NCI-H1694 treated with DMSO at 0.1 percent for 48 hours (cell line): ENCODE measurements around the gene SPOCK1.

Experiments used
- DNase-seq: peaks from one replicate; lab custom pipeline; 2025; lab: John Stamatoyannopoulos, UW

Gene SPOCK1

DNA sequence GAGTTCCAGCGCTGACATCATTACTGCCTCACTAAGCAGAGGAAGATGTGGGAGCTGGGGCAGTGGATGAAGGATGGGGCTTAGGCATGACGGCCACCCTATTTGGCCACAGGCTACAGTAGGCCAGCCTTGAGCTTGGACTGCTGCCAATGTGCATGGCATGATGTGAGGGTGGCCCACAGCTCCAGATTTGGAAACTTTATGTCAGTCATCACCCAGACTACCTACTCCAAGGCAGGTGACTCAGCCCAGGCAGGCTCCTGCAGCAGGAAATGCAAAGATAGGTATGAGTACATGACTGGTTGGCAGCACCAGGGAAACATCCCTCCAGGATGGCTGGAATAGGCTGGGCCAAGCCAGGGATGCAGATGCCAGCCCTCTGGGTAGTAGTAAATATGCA, 303.6 kb downstream of the SPOCK1 start:
- no peak for DNase-seq

DNA sequence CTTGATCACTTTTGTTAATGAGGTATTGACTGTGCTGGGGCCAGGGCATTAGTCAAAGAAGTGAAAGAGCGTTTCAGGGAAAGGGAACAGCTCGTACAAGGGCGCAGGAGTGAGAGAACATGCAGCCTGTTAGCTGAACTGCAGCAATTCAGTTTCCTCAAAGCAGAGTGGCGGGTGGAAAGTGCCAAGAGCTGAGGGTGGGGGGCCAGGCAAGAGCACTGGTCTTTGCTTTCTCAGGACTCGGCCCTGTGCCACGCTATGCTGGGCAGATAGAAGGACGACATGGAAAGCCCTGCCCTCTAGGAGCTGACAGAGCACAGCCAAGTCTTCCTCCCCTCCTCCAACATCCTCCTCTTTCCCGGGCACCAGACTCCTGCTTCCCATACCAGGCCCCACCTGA, 304.8 kb downstream of the SPOCK1 start:
- DNase-seq: no peak

DNA sequence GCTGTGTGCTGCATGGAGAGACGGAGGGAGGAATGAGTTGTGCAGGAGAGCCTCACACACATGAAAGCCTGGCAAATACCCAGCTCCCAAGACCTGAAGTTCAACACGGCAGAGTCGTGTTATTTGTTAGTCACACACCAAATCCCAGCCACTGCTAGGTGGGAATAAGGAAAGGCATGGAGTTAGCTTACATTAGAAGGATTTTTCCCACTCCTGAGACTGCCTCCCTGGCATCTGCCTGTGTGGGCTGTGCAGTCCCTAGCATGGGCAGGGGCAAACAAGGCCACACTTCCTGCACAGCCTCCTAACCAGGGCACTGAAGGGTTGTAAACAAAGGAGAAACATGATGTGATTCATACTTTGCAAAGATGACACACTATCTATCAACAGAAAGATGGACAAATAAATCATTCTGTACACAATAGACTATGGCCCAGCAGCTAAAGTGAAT, 306.8 kb downstream of the SPOCK1 start:
- no peak for DNase-seq

DNA sequence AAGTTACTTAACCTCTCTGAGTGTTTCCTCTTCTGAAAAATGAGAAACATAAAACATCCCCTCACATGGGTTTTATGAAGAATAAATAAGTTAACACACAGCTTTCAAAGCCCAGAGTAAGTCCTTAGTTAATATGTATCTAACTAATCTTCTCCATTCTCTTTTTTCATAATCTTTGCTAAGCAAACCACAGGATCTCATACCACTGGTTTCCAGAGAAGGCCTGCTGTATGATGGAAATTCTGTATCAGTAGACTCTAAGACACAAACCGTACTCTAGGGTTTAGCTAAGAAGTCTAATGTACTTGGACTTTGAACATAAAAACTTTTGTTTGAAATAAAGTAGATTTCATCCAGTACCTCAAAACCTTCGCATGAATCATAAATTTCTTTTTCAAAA, 307.9 kb downstream of the SPOCK1 start:
- no peak for DNase-seq

DNA sequence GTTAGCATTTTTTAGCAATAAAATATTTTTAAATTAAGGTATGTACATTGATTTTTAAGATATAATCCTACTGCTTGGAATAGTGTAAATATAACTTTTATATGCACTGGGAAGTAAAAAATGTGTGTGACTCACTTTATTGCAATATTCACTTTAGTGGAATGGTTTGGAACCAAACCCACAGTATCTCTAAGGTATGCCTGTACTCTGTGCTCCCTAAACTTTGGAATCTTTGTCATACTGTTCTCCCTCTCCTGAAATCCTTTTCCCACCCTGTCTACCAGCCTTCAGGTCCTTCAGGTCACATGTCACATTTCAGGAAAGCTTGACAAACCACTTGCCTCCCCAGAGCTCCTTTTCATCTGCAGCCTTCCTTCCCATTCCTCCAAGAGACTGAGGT, 308.7 kb downstream of the SPOCK1 start:
- DNase-seq: no peak

DNA sequence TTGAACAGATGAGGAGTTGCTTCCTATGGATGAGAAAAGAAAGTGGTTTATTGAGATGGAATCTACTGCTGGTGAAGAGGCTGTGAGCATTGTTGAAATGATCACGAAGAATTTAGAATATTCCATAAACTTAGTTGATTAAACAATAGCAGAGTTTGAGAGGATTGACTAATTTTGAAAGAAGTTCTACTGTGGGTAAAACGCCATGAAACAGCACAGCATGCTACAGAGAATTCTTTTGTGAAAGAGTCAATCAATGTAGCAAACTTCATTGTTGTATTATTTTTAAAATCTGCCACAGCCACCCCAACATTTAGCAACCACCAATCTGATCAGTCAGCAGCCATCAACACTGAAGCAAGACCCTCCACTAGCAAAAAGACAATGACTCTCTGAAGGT, 309.1 kb downstream of the SPOCK1 start:
- no peak for DNase-seq

DNA sequence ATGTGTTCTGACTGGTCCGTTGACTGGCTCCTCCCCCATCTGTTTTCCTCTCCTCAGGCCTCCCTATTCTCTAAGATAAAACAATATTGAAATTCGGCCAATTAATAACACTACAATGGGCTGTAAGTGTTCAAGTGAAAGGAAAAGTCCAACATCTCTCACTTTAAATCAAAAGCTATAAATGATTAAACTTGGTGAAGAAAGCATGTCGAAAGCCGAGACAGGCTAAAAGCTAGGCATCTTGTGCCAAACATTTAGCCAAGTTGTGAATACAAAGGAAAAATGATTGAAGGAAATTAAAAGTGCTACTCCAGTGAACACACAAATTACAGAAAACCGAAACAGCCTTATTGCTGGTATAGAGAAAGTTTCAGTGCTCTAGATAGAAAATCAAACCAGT, 310.6 kb downstream of the SPOCK1 start:
- DNase-seq: no peak

DNA sequence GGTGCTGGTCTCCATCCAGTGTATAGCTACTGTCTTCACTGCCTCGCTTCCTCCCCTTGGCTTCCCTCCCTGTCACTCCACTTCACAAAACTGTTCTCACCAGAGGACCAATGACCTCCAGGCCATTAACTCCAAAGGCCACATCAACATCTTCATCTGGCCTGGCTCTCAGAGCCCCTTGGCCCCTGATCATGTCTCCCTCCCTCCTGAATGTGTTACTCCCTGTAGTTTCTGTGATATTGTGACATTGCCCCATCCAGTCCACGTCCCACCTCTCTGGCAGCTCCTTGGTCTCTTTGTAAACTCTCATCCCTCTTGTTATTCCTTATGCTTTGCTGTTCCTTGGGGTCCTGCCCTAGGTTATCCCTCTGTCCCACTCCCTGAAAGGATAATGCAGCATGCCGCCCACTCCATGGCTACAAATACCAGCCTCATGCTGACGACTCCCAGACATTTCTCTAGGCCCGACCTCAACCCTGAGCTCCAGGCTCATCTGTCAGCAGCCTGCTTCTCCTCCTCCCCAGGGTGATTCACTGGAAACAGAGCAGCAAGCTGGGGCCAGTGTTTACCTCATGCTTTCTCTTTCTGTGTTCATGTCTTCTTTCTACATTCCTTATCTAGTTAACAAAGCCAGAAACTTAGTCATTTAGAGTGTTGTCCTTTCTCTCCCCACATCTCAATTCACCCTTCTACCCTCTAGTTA, 312.2 kb downstream of the SPOCK1 start:
- no peak for DNase-seq

DNA sequence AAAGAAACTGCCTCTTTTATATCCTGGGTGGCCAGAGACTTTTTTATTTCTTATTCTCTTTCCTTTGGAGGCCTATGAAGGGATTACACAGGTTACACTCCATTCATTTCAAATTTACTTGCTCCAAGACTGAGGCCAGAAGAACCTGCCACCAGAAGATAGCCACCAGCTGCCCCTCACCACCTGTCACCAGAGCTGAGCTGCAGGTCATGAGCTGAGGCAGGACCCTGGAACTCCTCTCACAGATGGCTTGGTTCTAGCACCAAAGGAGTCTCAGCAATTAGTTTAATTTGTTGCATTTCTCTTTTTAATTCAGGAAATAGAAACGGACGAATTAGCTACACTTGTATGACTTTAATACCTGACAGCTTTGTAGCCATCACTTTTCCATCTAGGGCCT, 313.9 kb downstream of the SPOCK1 start:
- no peak for DNase-seq

DNA sequence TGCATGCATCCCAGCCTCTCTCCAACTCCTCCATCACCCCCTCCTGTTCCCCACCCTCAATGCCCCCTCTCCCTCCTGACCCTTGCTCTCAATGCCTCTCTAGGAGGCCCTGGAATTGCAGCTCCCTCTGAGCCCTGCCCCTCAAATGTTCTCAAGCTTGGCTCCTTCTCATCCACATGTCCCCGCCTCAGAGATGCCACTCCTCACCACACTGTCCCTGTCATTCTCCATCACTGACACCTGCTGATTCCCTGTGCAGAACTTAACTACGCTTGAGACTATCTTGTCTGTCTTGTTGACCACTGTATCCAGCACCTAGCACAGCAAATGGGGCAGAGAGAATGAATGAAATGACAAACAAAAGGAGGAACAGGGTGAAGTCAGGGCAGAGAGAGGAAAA, 314.4 kb downstream of the SPOCK1 start:
- no peak for DNase-seq

DNA sequence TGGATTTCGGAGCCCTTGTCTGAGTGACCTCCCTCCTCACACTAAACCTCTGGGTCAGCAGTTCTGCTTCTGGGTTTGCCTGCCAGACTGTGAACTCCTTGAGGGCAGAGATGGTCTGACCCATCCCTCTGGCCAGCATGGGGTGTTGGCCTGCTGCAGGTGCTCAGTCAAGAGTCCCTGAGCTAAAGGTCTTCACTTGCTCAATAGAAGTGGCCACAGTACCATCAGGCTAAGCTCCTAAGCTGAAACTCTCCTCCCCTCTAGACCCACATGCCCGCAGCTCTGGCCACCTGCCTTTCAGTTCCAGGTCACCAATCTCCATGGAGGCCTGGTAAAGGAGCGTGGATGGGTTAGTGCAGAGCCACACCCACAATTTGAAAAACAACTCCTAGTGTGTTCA, 316.6 kb downstream of the SPOCK1 start:
- no peak for DNase-seq

DNA sequence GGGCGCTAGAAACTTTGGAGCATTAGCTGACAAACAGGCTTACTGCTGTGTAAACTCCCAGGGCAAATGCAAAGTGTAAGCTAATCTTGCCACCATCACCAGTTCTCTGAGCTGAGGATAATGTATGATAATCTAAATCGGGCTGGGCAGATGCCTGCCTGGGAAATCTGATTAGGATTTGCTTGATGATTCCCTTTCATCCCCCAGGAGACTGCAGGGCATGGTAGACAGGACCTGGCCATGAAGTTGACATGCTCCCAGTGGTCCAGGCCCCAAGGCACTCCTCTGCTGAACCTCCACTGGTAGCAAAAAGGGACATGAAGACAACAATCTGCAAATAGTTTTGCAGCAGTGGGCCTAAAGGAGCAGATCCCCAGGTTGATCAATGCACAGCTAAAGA, 317.5 kb downstream of the SPOCK1 start:
- no peak for DNase-seq

DNA sequence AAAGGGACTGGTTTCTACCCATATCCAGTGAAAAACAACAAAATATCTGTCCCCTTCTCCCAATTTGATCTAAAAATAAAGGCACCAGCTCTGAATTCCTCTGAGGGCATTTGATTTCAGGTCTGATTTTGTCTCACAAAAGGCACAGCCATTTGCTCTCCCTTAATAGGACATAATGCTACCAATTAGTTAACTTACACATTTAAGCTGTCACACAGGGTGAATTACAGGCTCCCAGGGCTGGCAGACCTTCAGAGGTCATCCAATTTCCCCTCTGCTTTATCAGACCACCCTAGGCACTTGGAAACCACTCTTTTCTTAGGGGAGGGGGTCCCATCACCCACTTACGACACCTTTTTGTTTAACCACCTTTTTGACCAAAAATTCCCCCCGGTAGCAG, 319.9 kb downstream of the SPOCK1 start:
- DNase-seq: no peak

DNA sequence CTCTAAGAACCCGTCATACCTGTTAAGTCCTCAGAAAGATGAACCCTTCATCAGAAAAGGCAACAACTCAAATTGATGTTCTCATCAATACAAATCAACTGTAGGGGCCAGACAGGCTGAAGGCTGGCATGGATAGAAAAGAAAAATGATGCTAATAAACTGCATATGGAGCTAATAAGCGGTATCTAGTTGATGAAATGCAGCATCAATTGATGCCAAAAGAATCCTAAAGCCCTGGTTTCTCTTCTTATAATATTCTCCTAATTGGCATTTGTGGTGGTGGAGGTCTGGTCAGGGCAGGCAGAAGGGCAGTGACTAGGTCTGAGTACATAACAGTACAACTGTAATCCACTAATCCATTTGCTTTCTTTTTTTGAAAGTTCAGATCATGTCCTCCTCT, 322.5 kb downstream of the SPOCK1 start:
- DNase-seq: no peak

DNA sequence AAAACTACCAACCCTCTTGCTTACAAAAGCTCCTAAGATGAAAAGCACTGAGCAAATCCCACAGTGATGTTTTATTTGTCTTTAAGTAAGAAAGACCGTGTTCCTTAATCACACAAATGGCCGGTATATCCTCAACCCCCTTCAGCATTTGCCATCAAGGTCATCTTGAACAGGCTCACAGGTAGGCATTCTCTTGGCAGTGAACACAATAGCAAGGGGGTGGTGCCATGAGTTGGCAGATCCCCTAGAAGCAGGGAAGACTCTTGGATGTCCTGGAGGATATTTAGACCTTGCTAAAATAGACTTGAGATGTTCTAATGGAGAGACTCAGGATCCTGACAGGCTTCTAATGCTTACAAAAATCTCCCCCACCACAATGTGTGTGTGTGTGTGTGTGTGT, 323.0 kb downstream of the SPOCK1 start:
- DNase-seq: no peak

DNA sequence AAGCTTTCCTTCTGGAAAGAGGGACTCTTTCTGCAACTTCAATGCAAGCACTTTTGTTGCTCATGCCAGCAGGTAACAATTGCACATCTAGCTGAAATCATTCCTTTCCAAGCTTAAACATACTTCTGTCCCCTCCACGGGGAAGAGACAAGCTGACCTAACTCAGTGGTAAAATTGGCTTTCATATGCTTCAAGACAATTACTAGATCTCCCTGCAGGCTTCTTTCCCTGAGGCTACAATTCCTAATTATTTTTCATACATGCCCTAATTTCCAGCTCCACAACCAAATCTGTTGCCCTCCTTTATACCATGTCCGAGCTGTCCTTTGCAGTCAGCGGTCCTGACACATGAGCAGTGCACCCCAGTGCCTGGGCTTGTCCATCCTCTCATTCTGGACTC, 324.9 kb downstream of the SPOCK1 start:
- no peak for DNase-seq

DNA sequence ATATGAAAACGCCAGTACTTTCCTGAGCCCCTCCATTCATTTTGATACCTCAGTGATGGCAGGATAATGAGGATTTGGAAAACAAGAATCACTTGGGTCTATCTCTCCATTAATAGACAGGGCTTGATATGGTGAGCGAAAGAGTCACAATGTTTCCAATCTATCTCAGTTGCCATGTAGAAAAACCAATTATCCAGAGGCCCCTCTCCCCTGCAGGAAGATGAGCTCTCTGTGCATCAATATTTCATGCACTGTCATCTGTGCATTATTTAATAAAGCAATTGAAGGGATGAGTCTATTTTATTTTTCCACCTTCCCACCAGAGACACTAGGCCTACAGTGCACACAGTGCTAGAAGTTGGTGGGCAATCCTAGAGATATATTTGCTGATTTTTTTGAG, 326.9 kb downstream of the SPOCK1 start:
- DNase-seq: no peak

DNA sequence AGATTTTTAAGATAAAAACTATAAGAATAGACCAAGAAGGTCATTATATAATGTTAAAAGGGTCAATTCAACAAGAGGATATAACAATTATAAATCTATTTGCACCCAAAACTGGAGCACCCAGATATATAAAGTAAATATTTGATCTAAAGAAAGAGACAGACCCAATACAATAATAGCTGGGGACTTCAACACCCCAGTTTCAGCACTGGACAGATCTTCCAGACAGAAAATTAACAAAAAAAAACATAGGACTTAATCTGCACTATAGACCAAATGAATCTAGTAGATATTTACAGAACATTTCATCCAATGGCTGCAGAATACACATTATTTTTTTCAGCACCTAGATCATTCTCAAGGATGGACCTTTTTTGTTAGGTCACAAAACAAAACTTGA, 331.9 kb downstream of the SPOCK1 start:
- DNase-seq: no peak

DNA sequence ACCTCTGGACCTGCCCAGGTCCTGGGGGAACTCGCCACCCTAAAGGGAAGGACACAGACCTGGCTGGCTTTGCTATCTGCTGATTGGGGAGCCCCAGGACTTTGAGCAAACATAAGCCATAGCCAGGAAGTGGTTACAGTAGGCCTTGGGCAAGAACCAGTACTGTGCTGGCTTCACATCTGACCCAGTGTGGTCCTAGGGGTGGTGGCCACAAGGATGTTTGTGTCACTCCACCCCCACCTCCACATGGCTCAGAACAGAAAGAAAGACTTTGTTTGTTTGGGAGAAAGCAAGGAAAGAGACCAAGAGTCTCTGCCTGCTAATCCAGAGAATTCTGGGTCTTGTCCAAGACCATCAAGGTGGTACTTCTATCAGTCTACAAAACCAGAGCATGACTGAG, 334.2 kb downstream of the SPOCK1 start:
- no peak for DNase-seq

DNA sequence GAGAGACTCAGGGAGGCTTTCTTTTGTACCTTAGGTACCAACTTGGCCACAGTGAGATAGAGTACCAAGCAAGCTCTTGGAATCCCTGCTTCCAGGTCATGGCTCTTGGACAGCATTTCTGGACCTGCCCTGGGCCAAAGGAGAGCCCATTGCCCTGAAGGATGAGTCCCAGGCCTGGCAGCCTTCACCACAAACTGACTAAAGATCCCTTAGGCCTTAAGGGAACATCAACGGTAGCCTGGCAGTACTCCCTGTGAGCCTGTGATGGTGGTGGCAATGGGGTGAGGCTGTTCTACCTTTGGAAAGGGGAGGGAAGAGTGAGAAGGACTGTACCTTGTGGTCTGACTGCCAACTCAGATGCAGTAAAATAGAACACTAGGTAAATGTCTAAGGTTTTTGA, 334.6 kb downstream of the SPOCK1 start:
- DNase-seq: no peak

DNA sequence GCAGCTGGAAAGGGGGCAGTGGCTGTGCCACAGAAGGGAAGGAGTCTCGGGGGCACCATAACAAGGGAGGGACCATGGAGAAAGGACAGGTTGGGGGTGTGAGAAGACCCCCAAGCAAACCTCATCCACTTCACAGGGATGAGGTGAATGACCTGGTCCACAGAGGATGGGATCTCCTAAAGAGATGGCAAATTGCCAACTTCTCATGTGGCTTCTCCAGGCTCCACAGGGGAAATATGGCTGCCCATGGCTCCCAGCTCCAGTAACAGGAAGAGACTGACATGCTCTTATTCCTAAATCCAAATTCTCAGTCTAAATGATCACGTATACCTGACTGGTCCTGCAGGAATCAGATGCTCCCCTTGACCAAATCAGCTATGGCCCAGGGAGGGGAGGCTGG, 340.4 kb downstream of the SPOCK1 start:
- DNase-seq: no peak

DNA sequence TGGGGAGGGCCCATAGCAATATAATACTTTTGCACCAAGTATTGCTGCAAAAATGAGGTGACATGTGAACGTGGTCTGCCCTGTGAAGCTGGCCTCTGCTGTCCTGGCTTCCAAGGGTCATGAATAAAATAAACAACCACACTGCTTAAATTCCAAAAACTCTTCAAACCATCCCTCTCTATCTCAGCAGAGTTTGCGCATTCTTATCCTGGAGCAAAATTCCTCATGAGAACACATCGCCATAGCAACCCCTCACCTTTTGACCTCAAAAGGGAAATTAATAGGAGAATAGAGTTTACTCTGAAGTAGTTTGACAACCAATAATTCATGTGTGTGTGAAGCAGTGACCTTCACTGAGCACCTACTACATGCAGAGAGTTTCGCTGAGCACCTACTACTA, 342.9 kb downstream of the SPOCK1 start:
- DNase-seq: no peak

DNA sequence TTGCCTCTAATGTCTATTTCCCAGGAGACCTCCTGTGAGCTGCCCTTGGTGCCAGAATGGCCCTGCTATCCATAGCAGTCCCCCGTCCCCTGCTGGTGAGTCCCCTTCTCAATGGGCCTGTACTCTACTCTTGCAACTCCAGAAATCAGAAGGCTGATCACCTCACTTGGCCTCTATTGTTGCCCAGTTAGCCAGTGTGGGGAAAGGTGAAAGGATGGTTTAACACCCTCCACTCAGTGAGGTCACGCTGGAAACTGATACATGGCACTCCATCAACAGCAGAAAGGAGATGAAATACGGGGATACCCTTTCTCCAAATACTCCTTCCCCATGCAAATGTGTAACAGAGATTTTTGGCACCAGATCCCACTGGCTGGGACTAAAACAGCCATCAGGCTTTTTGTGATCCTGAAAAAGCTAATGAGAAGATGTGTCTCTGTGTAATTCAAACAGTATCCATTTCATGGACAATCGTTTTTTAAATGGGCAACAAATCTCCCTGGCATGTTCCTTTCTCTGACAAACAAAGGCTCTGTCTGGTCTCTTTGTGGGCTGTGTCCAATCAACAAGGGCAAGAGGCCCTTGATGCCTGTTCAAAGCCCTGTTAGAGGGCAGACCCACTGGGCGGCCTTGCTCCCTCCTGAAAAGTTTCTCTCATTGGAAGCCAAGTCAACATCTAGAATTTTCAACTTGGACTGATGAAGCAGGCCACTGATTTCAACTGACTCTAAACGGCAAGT, 343.7 kb downstream of the SPOCK1 start:
- no peak for DNase-seq

DNA sequence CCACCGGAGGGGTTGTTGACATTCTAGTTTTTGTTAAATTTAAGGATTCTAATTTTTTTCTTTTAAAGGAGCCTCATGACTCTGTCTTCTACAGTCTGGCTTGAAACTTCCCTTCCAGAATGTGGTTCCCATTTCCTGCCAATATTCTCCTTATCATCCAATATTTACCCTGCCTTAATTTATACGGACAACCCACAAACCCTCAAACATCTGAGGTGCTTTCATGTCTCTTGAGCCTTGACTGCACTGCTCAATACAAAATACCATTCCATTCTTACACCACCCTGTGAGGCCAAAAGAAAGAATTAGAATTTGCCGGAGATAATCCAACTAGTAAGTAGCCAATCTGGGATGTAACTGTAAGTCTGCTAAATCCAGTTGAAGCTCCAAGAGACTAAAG, 346.5 kb downstream of the SPOCK1 start:
- no peak for DNase-seq
